Measurements from ENCODE around the gene TMEM30B. TPM values are rescaled to one million over a fixed set of nuclear protein-coding genes. Genes with fewer than 3 reads are reported as not detected.

Gene TMEM30B
- 0.12 TPM for total RNA-seq (2021; ENCODE audit: unreplicated experiment)
- not detected in 2 replicates for polyA plus RNA-seq (2012)
- Bru-seq, nascent RNA = not detected
- BruChase-seq, experiment 1, labeled RNA remaining after a 6-hour chase = not detected
- BruChase-seq, experiment 2, labeled RNA remaining after a 2-hour chase = percentile 16 among the genes with signal in this experiment
- long read RNA-seq = 0 reads

GRCh38 chr14:61281186-61281947, at the start of gene TMEM30B:
Gene TMEM30B, minus strand, starts transcription at chr14:61281338. Its CDS starts 191 bp downstream, at chr14:61281147.
- ChIA-PET RAD21 (ENCODE audit: low non-redundant PET in 1 of 2, low total read pairs in 2 of 2, uncharacterized antibody in 2 of 2, unreplicated experiment in 2 of 2) (interaction anchor here in 1 of 2 experiments (0.6 kb wide), 1 partner anchor 33 kb away, joined by 3 read pairs; no protein-coding TSS in a partner anchor), CTCF (interaction anchor here (0.7 to 2.5 kb wide), 4 partner anchors 8 to 239 kb away, joined by 3 to 7 read pairs (median 3); no protein-coding TSS in a partner anchor), POLR2A (no interaction called here)
- no peak within 1 kb of the TSS for H3K27ac ChIP-seq (ENCODE audit: low read depth, low read length)
- H3K79me2 ChIP-seq (ENCODE audit: insufficient read depth, low read length) = no peaks in the 10 kb centered on the region
- TF ChIP-seq SIN3A (IDR thresholded peaks at IDR 0.05; ENCODE audit: low read depth) = no peak
- TF ChIP-seq POLR2A (IDR thresholded peaks at IDR 0.05; ENCODE audit: borderline replicate concordance, extremely low read depth, insufficient read depth, insufficient read length) = no peak
- no peak for TF ChIP-seq CTCF (IDR thresholded peaks at IDR 0.05 in 2 of 3, conservative IDR thresholded peaks at IDR 0.05 in 1 of 3; ENCODE audit: borderline replicate concordance in 1 of 3, insufficient read depth in 1 of 3, low read depth in 2 of 3, low read length in 2 of 3)
- TF ChIP-seq CEBPB (IDR thresholded peaks at IDR 0.05; ENCODE audit: low read depth) = no peak
- TF ChIP-seq ELF1 (IDR thresholded peaks at IDR 0.05; ENCODE audit: borderline replicate concordance, low read depth) = no peak
- TF ChIP-seq TCF7L2 (IDR thresholded peaks at IDR 0.05; ENCODE audit: borderline replicate concordance, extremely low read depth, insufficient read depth, insufficient read length) = no peak
- no peak for TF ChIP-seq JUND (IDR thresholded peaks at IDR 0.05)
- no peak for TF ChIP-seq ZNF274 (IDR thresholded peaks at IDR 0.05; ENCODE audit: low read depth, low read length)
- TF ChIP-seq, protein P1, sequence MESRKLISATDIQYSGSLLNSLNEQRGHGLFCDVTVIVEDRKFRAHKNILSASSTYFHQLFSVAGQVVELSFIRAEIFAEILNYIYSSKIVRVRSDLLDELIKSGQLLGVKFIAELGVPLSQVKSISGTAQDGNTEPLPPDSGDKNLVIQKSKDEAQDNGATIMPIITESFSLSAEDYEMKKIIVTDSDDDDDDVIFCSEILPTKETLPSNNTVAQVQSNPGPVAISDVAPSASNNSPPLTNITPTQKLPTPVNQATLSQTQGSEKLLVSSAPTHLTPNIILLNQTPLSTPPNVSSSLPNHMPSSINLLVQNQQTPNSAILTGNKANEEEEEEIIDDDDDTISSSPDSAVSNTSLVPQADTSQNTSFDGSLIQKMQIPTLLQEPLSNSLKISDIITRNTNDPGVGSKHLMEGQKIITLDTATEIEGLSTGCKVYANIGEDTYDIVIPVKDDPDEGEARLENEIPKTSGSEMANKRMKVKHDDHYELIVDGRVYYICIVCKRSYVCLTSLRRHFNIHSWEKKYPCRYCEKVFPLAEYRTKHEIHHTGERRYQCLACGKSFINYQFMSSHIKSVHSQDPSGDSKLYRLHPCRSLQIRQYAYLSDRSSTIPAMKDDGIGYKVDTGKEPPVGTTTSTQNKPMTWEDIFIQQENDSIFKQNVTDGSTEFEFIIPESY (IDR thresholded peaks at IDR 0.05; ENCODE audit: extremely low read depth, insufficient replicate concordance, low read length) = no peak
- TF ChIP-seq YY1 (IDR thresholded peaks at IDR 0.05; ENCODE audit: extremely low read depth, insufficient replicate concordance, low read depth, low read length) = no peak
- TF ChIP-seq EZH2phosphoT487 (IDR thresholded peaks at IDR 0.05; ENCODE audit: borderline replicate concordance) = no peak
- no peak for TF ChIP-seq RAD21 (IDR thresholded peaks at IDR 0.05; ENCODE audit: low read depth)
- TF ChIP-seq ZFX (IDR thresholded peaks at IDR 0.05) = no peak
- TF ChIP-seq, protein P2, sequence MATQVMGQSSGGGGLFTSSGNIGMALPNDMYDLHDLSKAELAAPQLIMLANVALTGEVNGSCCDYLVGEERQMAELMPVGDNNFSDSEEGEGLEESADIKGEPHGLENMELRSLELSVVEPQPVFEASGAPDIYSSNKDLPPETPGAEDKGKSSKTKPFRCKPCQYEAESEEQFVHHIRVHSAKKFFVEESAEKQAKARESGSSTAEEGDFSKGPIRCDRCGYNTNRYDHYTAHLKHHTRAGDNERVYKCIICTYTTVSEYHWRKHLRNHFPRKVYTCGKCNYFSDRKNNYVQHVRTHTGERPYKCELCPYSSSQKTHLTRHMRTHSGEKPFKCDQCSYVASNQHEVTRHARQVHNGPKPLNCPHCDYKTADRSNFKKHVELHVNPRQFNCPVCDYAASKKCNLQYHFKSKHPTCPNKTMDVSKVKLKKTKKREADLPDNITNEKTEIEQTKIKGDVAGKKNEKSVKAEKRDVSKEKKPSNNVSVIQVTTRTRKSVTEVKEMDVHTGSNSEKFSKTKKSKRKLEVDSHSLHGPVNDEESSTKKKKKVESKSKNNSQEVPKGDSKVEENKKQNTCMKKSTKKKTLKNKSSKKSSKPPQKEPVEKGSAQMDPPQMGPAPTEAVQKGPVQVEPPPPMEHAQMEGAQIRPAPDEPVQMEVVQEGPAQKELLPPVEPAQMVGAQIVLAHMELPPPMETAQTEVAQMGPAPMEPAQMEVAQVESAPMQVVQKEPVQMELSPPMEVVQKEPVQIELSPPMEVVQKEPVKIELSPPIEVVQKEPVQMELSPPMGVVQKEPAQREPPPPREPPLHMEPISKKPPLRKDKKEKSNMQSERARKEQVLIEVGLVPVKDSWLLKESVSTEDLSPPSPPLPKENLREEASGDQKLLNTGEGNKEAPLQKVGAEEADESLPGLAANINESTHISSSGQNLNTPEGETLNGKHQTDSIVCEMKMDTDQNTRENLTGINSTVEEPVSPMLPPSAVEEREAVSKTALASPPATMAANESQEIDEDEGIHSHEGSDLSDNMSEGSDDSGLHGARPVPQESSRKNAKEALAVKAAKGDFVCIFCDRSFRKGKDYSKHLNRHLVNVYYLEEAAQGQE (IDR thresholded peaks at IDR 0.05; ENCODE audit: low read depth) = no peak
- TF ChIP-seq EGR1 (IDR thresholded peaks at IDR 0.05; ENCODE audit: low read depth) = no peak
- TF ChIP-seq FOSL1 (IDR thresholded peaks at IDR 0.05; ENCODE audit: low read depth) = no peak
- no TSS peak for BruUV-seq (replicated peaks)
- H3K4me3 ChIP-seq (replicated peaks in 1 of 2; ENCODE audit: low read depth in 1 of 2, low read length in 2 of 2) = no peak within 1 kb of the TSS
- H3K9me2 ChIP-seq (ENCODE audit: insufficient read depth) = no peaks in the 10 kb centered on the region
- no peak for DNase-seq (ENCODE audit: low read depth, low spot score)
- H3K4me1 ChIP-seq (ENCODE audit: control insufficient read depth in 1 of 2, insufficient read depth in 2 of 2, low read length in 2 of 2) = peaks cover 0 to 2% of the 10 kb centered on the region in 2 experiments; a peak in 1 of 4 replicates
- no peak within 1 kb of the TSS for H3K9ac ChIP-seq (ENCODE audit: low read length)
- no peaks in the 10 kb centered on the region for H3K27me3 ChIP-seq (ENCODE audit: insufficient read depth, low read length)
- no peaks in the 10 kb centered on the region; a peak in 1 of 4 replicates for H3K9me3 ChIP-seq (ENCODE audit: control insufficient read depth in 1 of 2, insufficient read depth in 1 of 2, low read depth in 1 of 2, low read length in 2 of 2)
- peak within 1 kb of the TSS; percentile 26 for H2AFZ ChIP-seq (ENCODE audit: low read depth, low read length, poor library complexity, severe bottlenecking)
- no peaks in the 10 kb centered on the region for H3K36me3 ChIP-seq (ENCODE audit: control insufficient read depth in 1 of 2, insufficient read depth in 2 of 2, low read length in 2 of 2)
- no peak within 1 kb of the TSS for H3K4me2 ChIP-seq (ENCODE audit: low read length)
- H4K20me1 ChIP-seq (ENCODE audit: insufficient read depth) = no peaks in the 10 kb centered on the region
- intact Hi-C loops (cut with micrococcal nuclease) = no loop called here
- ATAC-seq = no peak

Data from HCT116 (cell line).